Muscle layer of duodenum (tissue), 2 donors: ENCODE results near the gene CAPN13.
"Not testable (repeated sequence)": the region's sequence is repeated elsewhere in the genome, so short reads cannot be mapped to it uniquely, and the experiment has no call there.

Source experiments
- H3K27ac ChIP-seq: one replicate; pipeline ENCODE4 v1.7.0; 2013; ENCODE audit warnings: mild to moderate bottlenecking, low read length
- H3K27me3 ChIP-seq: one replicate; pipeline ENCODE4 v1.7.0; 2013; ENCODE audit warnings: low read depth, mild to moderate bottlenecking, control low read depth, low read length
- H3K36me3 ChIP-seq, 2 donors: one replicate each; pipeline ENCODE4 v1.7.0; 2013; ENCODE audit warnings: low read length in 2 of 2, control low read depth in 1 of 2, mild to moderate bottlenecking in 1 of 2; ENCODE audit not compliant: insufficient read depth in 2 of 2, control insufficient read depth in 1 of 2
- H3K4me1 ChIP-seq, 2 donors: one replicate each; pipeline ENCODE4 v1.7.0; 2013; ENCODE audit warnings: low read length in 2 of 2, mild to moderate bottlenecking in 2 of 2, control low read depth in 1 of 2, moderate library complexity in 1 of 2; ENCODE audit not compliant: insufficient read depth in 2 of 2, control insufficient read depth in 1 of 2
- H3K4me3 ChIP-seq, 2 donors: one replicate each; pipeline ENCODE4 v1.7.0; 2013; ENCODE audit warnings: low read length in 2 of 2, low read depth in 1 of 2, mild to moderate bottlenecking in 1 of 2
- H3K9me3 ChIP-seq, 2 donors: one replicate each; pipeline ENCODE4 v1.7.0; 2013; ENCODE audit warnings: low read length in 2 of 2, control low read depth in 1 of 2, mild to moderate bottlenecking in 1 of 2; ENCODE audit not compliant: control insufficient read depth in 1 of 2
- donor health status: healthy.

The CAPN13 gene

GRCh38 chr2:30706534-30707303, 100.5 kb downstream of the CAPN13 start:
- Histone ChIP-seq H3K27ac (no peak overlapping the region), H3K4me1 (peaks cover 4 to 15% of the 10 kb centered on the region in 2 donors), H3K9me3 (peaks cover 0 to 12% of the 10 kb centered on the region in 2 donors), H3K4me3 (no peak overlapping the region), H3K36me3 (no peaks in the 10 kb centered on the region), H3K27me3 (no peaks in the 10 kb centered on the region)

GRCh38 chr2:30705711-30706533, 101.3 kb downstream of the CAPN13 start:
- Histone ChIP-seq H3K4me3 (no peak overlapping the region), H3K9me3 (peaks cover 0 to 16% of the 10 kb centered on the region in 2 donors), H3K36me3 (no peaks in the 10 kb centered on the region), H3K4me1 (peaks cover 4 to 15% of the 10 kb centered on the region in 2 donors), H3K27ac (no peak overlapping the region), H3K27me3 (no peaks in the 10 kb centered on the region)

GRCh38 chr2:30705056-30705455, 102.2 kb downstream of the CAPN13 start:
- Histone ChIP-seq H3K4me3 (no peak overlapping the region), H3K27me3 (no peaks in the 10 kb centered on the region), H3K4me1 (peaks cover 4 to 15% of the 10 kb centered on the region in 2 donors), H3K9me3 (peaks cover 0 to 19% of the 10 kb centered on the region in 2 donors), H3K36me3 (no peaks in the 10 kb centered on the region), H3K27ac (no peak overlapping the region)

GRCh38 chr2:30704309-30705020, 102.8 kb downstream of the CAPN13 start:
- Histone ChIP-seq H3K4me1 (peaks cover 4 to 15% of the 10 kb centered on the region in 2 donors), H3K9me3 (peaks cover 0 to 19% of the 10 kb centered on the region in 2 donors), H3K4me3 (no peak overlapping the region), H3K27me3 (no peaks in the 10 kb centered on the region), H3K27ac (no peak overlapping the region), H3K36me3 (no peaks in the 10 kb centered on the region)

- H3K27me3 ChIP-seq, result no peaks in the 10 kb centered on the region
- no peak overlapping the region for H3K27ac ChIP-seq
- H3K4me3 ChIP-seq, result peak overlapping the region in 1 of 2 donors; percentile 4
- H3K9me3 ChIP-seq, result peaks cover 0 to 19% of the 10 kb centered on the region in 2 donors
- H3K36me3 ChIP-seq, result no peaks in the 10 kb centered on the region
- peaks cover 4 to 5% of the 10 kb centered on the region in 2 donors for H3K4me1 ChIP-seq
Observed at GRCh38 chr2:30702694-30703093, 104.6 kb downstream of the CAPN13 start.

GRCh38 chr2:30701782-30702181, 105.5 kb downstream of the CAPN13 start:
- Histone ChIP-seq H3K9me3 (peaks cover 0 to 19% of the 10 kb centered on the region in 2 donors), H3K4me3 (no peak overlapping the region), H3K36me3 (no peaks in the 10 kb centered on the region), H3K27ac (no peak overlapping the region), H3K4me1 (peaks cover under 1 to 1% of the 10 kb centered on the region in 2 donors), H3K27me3 (no peaks in the 10 kb centered on the region)

- H3K27me3 ChIP-seq, H3K27ac ChIP-seq, H3K4me1 ChIP-seq, H3K4me3 ChIP-seq, H3K36me3 ChIP-seq: not testable (repeated sequence)
- peaks cover 0 to 14% of the 10 kb centered on the region in 2 donors for H3K9me3 ChIP-seq
Observed at GRCh38 chr2:30697242-30698103, 109.8 kb downstream of the CAPN13 start.

- Histone ChIP-seq H3K27ac (no peak overlapping the region), H3K36me3 (no peaks in the 10 kb centered on the region), H3K4me1 (peaks cover 0 to 9% of the 10 kb centered on the region in 2 donors), H3K9me3 (peaks cover 0 to under 1% of the 10 kb centered on the region in 2 donors), H3K4me3 (no peak overlapping the region), H3K27me3 (no peaks in the 10 kb centered on the region)
Observed at GRCh38 chr2:30695749-30696148, 111.5 kb downstream of the CAPN13 start.

GRCh38 chr2:30694286-30695055, 112.8 kb downstream of the CAPN13 start:
- H3K36me3 ChIP-seq, result no peaks in the 10 kb centered on the region
- H3K4me3 ChIP-seq, result no peak overlapping the region
- peaks cover 0 to 9% of the 10 kb centered on the region in 2 donors for H3K4me1 ChIP-seq
- H3K9me3 ChIP-seq, result no peaks in the 10 kb centered on the region
- H3K27me3 ChIP-seq, result no peaks in the 10 kb centered on the region
- no peak overlapping the region for H3K27ac ChIP-seq

- H3K27me3 ChIP-seq, result no peaks in the 10 kb centered on the region
- H3K27ac ChIP-seq, result no peak overlapping the region
- H3K36me3 ChIP-seq, result no peaks in the 10 kb centered on the region
- H3K4me3 ChIP-seq, result no peak overlapping the region
- no peaks in the 10 kb centered on the region for H3K9me3 ChIP-seq
- peaks cover 0 to 15% of the 10 kb centered on the region in 2 donors for H3K4me1 ChIP-seq
Observed at GRCh38 chr2:30693821-30694281, 113.4 kb downstream of the CAPN13 start.
